HepG2 (cell line): ENCODE measurements around the gene CIROP. TPM values are rescaled to one million over a fixed set of nuclear protein-coding genes. Genes with fewer than 3 reads are reported as not detected.

Source experiments
- ATAC-seq: fragments of 200-7000 bp; cut with Tn5 transposase; 3 replicates; pipeline ENCODE4 v1.9.1; 2020; ENCODE audit warnings: mild to moderate bottlenecking, moderate library complexity
- BruUV-seq: library from RNA; stranded (reverse); fragments of 400-500 nt; replicated peaks from 2 replicates; lab custom pipeline; 2021; lab: Mats Ljungman, UMichigan
- CTCF ChIA-PET: fragments of 300-600 bp; formaldehyde crosslinking; extraction: SDS; loops from one replicate; lab custom pipeline; 2021; ENCODE audit warnings: low total read pairs, inconsistent platforms, low intra/inter-chr PET ratio; lab: Yijun Ruan, JAX
- POLR2A ChIA-PET: fragments of 350-600 bp; sonication (Branson Sonifier 250); formaldehyde crosslinking; loops from one replicate; lab custom pipeline; 2020; ENCODE audit warnings: antibody characterized with exemption, inconsistent platforms; lab: Yijun Ruan, JAX
- DNase-seq: peaks from one replicate; pipeline ENCODE4 v3.0.0-alpha.2; 2015; ENCODE audit warnings: low spot score
- FAIRE-seq: peaks from 3 replicates; lab custom pipeline; 2011; peaks lifted over from hg19 to GRCh38; lab: Jason Lieb, UNC
- H2AFZ ChIP-seq: one replicate; pipeline ENCODE4 v1.6.1; 2011; ENCODE audit warnings: low read length, inconsistent platforms
- H3K27ac ChIP-seq: fragments of 300-600 bp; 3 replicates; pipeline ENCODE4 v1.8.0; 2011; ENCODE audit warnings: mixed run types, mild to moderate bottlenecking, mixed read lengths, low read length, inconsistent platforms; ENCODE audit not compliant: insufficient read depth; ENCODE audit errors: extremely low read length
- H3K27me3 ChIP-seq, 2 experiments: fragments of 200-600 bp in 1 of 2; 2 replicates in 1 of 2; 3 replicates in 1 of 2; pipeline versions ENCODE4 v1.6.0 to v1.8.0; 2011; ENCODE audit warnings: low read length in 2 of 2, mild to moderate bottlenecking in 2 of 2, moderate library complexity in 2 of 2, inconsistent platforms in 1 of 2; ENCODE audit not compliant: insufficient read depth in 2 of 2, control insufficient read depth in 1 of 2
- H3K36me3 ChIP-seq, 2 experiments: fragments of 200-600 bp in 1 of 2; replicated peaks in 1 of 2; 2 replicates in 1 of 2; 3 replicates in 1 of 2; pipeline versions ENCODE4 v1.5.1 to v1.8.0; 2011; ENCODE audit warnings: low read length in 2 of 2, inconsistent platforms in 1 of 2; ENCODE audit not compliant: insufficient read depth in 2 of 2, control insufficient read depth in 1 of 2
- H3K4me1 ChIP-seq: 2 replicates; pipeline ENCODE4 v1.5.1; 2012; ENCODE audit warnings: low read length, inconsistent platforms; ENCODE audit not compliant: insufficient read depth
- H3K4me2 ChIP-seq: 2 replicates; pipeline ENCODE4 v1.6.0; 2011; ENCODE audit warnings: low read depth, low read length, inconsistent platforms
- H3K4me3 ChIP-seq, 3 experiments: fragments of 200-600 bp in 1 of 3; sonication (generic), shearing (Covaris generic) in 1 of 3; replicated peaks in 1 of 3; 2 replicates each; pipeline ENCODE4 v1.5.1; 2011 to 2016; ENCODE audit warnings: low read length in 3 of 3, inconsistent platforms in 2 of 3, low read depth in 2 of 3, mild to moderate bottlenecking in 2 of 3, control low read depth in 1 of 3, mixed read lengths in 1 of 3; ENCODE audit not compliant: insufficient read depth in 1 of 3
- H3K79me2 ChIP-seq: one replicate; pipeline ENCODE4 v1.6.1; 2011; ENCODE audit warnings: low read length, inconsistent platforms; ENCODE audit not compliant: insufficient read depth
- H3K9ac ChIP-seq: 2 replicates; pipeline ENCODE4 v1.6.0; 2011; ENCODE audit warnings: mild to moderate bottlenecking, low read depth, low read length, inconsistent platforms; ENCODE audit not compliant: insufficient read depth
- H3K9me3 ChIP-seq: 2 replicates; pipeline ENCODE4 v1.5.1; 2012; ENCODE audit warnings: mild to moderate bottlenecking, low read length
- H4K20me1 ChIP-seq: 2 replicates; pipeline ENCODE4 v1.6.0; 2011; ENCODE audit warnings: inconsistent platforms, mild to moderate bottlenecking, low read length, moderate library complexity; ENCODE audit not compliant: insufficient read depth
- CHD4 ChIP-seq: fragments of 200-600 bp; sonication (generic); IDR thresholded peaks from 2 replicates; pipeline ENCODE4 v1.7.0; 2017; ENCODE audit warnings: mild to moderate bottlenecking, low read length, borderline replicate concordance
- DPF2 ChIP-seq: sonication (generic); formaldehyde crosslinking; IDR thresholded peaks from 2 replicates; pipeline ENCODE4 v1.4.0; 2020; ENCODE audit warnings: mild to moderate bottlenecking, low read depth, missing genetic modification reagents, borderline replicate concordance
- ERF ChIP-seq: IDR thresholded peaks from 2 replicates; pipeline ENCODE4 v1.6.1; 2018; ENCODE audit warnings: missing biosample characterization, missing genetic modification reagents
- ISL2 ChIP-seq: sonication (generic); formaldehyde crosslinking; IDR thresholded peaks from 2 replicates; pipeline ENCODE4 v1.5.0; 2020; ENCODE audit warnings: missing genetic modification reagents
- NCOR1 ChIP-seq: fragments of 200-600 bp; sonication (generic); IDR thresholded peaks from 2 replicates; pipeline ENCODE4 v1.7.0; 2017; ENCODE audit warnings: antibody characterized with exemption, low read length, borderline replicate concordance
- NFATC3 ChIP-seq: sonication (generic); formaldehyde crosslinking; IDR thresholded peaks from 2 replicates; pipeline ENCODE4 v1.5.1; 2020; ENCODE audit warnings: mild to moderate bottlenecking, missing genetic modification reagents
- NFE2L1 ChIP-seq: sonication (generic); formaldehyde crosslinking; IDR thresholded peaks from 2 replicates; pipeline ENCODE4 v1.4.0; 2020; ENCODE audit warnings: missing genetic modification reagents, mild to moderate bottlenecking, borderline replicate concordance
- NFRKB ChIP-seq: fragments of 450-650 bp; IDR thresholded peaks from 2 replicates; pipeline ENCODE4 v1.6.1; 2017
- SAFB2 ChIP-seq: sonication (generic); formaldehyde crosslinking; IDR thresholded peaks from 2 replicates; pipeline ENCODE4 v1.5.1; 2020; ENCODE audit warnings: missing genetic modification reagents, low read depth, mild to moderate bottlenecking, borderline replicate concordance
- SP4 ChIP-seq: sonication (generic); formaldehyde crosslinking; IDR thresholded peaks from 2 replicates; pipeline ENCODE4 v1.8.1; 2023; ENCODE audit warnings: mild to moderate bottlenecking, missing genetic modification reagents
- TBX3 ChIP-seq: fragments of 450-650 bp; IDR thresholded peaks from 2 replicates; pipeline ENCODE4 v1.6.1; 2017; ENCODE audit warnings: antibody characterized with exemption, mild to moderate bottlenecking, inconsistent platforms, borderline replicate concordance
- TFAP4 ChIP-seq: sonication (generic); IDR thresholded peaks from 2 replicates; pipeline ENCODE4 v1.6.1; 2016; ENCODE audit warnings: low read depth, borderline replicate concordance
- ZBTB7A ChIP-seq: sonication (generic); formaldehyde crosslinking; IDR thresholded peaks from 2 replicates; pipeline ENCODE4 v1.8.0; 2022; ENCODE audit warnings: mild to moderate bottlenecking, missing genetic modification reagents
- ZFP41 ChIP-seq: sonication (generic); formaldehyde crosslinking; IDR thresholded peaks from 2 replicates; pipeline ENCODE4 v1.4.0; 2020; ENCODE audit warnings: mild to moderate bottlenecking, missing genetic modification reagents, borderline replicate concordance
- ZNF235 ChIP-seq: sonication (generic); formaldehyde crosslinking; IDR thresholded peaks from 2 replicates; pipeline ENCODE4 v1.8.1; 2023; ENCODE audit warnings: mild to moderate bottlenecking, missing genetic modification reagents, borderline replicate concordance
- ZNF331 ChIP-seq: sonication (generic); formaldehyde crosslinking; IDR thresholded peaks from 2 replicates; pipeline ENCODE4 v1.4.0; 2020; ENCODE audit warnings: missing genetic modification reagents
- WGBS: methylation state at CpG from one replicate; pipeline ENCODE4 v1.1.6; 2017; ENCODE audit warnings: low lambda C conversion rate; 5-methylcytosine and 5-hydroxymethylcytosine counted together
- in situ Hi-C: cut with HindIII; loops from 2 replicates; pipeline ENCODE4 v1.10.0; 2017; ENCODE audit warnings: low pct_unique_long_range_greater_than_20kb; ENCODE audit not compliant: extremely low pct_ligation_motif_present
- intact Hi-C: fragments of 100-400 bp; cut with micrococcal nuclease; formaldehyde crosslinking; loops from one replicate; pipeline ENCODE4 v1.10.0; 2022; ENCODE audit not compliant: unreplicated experiment
- polyA plus RNA-seq, 8 experiments: library from polyadenylated mRNA; depleted of rRNA in 3 of 8; stranded (reverse) in 7 of 8; unstranded in 1 of 8; fragments of >200 nt; fragmentation: Illumina TruSeq in 4 of 8; extraction: Trizol in 4 of 8; gene quantifications; 2 replicates each; pipeline versions ENCODE4 v1.2.1 to v1.2.3, GENCODE V29; 2011 to 2016; ENCODE audit warnings: low read depth in 4 of 8, missing spikeins in 1 of 8, mixed read lengths in 1 of 8; ENCODE audit not compliant: insufficient read depth in 1 of 8
- total RNA-seq, 5 experiments: library from RNA; depleted of rRNA; stranded (reverse); fragments of >200 nt; fragmentation: Illumina TruSeq; extraction: Trizol; gene quantifications; 2 replicates each; pipeline ENCODE4 v1.2.3, GENCODE V29; 2016; ENCODE audit warnings: low read depth in 1 of 5
- TF ChIP-seq, protein P1 (sequence below): sonication (generic); formaldehyde crosslinking; IDR thresholded peaks from 2 replicates; pipeline ENCODE4 v1.8.1; 2023; ENCODE audit warnings: missing genetic modification reagents, mild to moderate bottlenecking, borderline replicate concordance

Gene CIROP
- total and polyA plus RNA-seq, 2 of the 13 experiments (the other 11 are each of a cell fraction or from before 2014, with no cell fraction given), result 0.07 TPM; not detected in 1

- Histone ChIP-seq H3K36me3 (no peaks in the 10 kb centered on the region), H3K9ac (no peak overlapping the region), H3K79me2 (no peaks in the 10 kb centered on the region), H3K27ac (no peak overlapping the region), H3K9me3 (no peaks in the 10 kb centered on the region), H3K4me3 (no peak overlapping the region), H3K27me3 (peaks cover 8 to 52% of the 10 kb centered on the region in 2 experiments), H2AFZ (no peak overlapping the region), H3K4me2 (no peak overlapping the region), H4K20me1 (no peaks in the 10 kb centered on the region), H3K4me1 (peaks cover under 1% of the 10 kb centered on the region; the same call in 1 of the 2 replicates)
- CTCF ChIA-PET, result no interaction called here
- in situ Hi-C loops, result no loop called here
- FAIRE-seq (no peak), ATAC-seq (no peak), DNase-seq (no peak)
- WGBS, result 23% methylated on average over 4 of the region's 4 CpGs
- TF ChIP-seq ZNF235 (no peak), TBX3 (no peak), NFATC3 (CRISPR knock-in tag) (no peak), CHD4 (no peak), SP4 (CRISPR knock-in tag) (no peak), ZBTB7A (CRISPR knock-in tag) (no peak), NFE2L1 (no peak), ERF (no peak), ZNF331 (CRISPR knock-in tag) (no peak), NFRKB (no peak), ZFP41 (no peak), ISL2 (no peak), DPF2 (no peak), SAFB2 (no peak), TFAP4 (no peak), NCOR1 (no peak)
- TF ChIP-seq, protein P1, sequence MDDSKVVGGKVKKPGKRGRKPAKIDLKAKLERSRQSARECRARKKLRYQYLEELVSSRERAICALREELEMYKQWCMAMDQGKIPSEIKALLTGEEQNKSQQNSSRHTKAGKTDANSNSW (CRISPR knock-in tag), result no peak
- BruUV-seq, result no TSS peak
- intact Hi-C loops, result no loop called here
- POLR2A ChIA-PET, result no interaction called here
Measured at GRCh38 chr14:23142826-23143225, 38.0 kb upstream of the CIROP start.
